ENCODE measurements around the gene CREB3L1. TPM values are rescaled to one million over a fixed set of nuclear protein-coding genes. Genes with fewer than 3 reads are reported as not detected.

CREB3L1 gene
- total and polyA plus RNA-seq, 2 donors (not counting 3 experiments of a cell fraction or from before 2014, with no cell fraction given) = 0.23 to 0.84 TPM

DNA sequence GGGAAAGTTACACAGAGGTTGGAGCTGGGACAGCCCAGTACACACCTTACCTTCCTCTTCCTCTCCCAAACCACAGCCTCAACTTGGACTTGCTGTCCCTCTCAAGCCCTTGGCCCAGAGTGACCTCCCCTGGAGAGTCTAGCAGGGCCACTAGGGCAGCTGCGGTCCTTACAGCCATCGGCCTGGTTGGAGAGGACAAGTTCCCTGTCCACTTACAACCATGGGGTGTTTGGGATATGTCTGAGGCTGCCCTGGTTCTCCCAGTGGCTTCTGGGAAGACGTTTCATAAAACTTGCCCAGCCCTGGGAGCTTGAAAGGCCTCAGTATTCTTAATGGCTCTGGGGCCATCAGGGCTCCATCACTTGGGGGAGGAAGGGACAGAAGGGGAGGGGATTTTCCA lies 56.7 kb downstream of the CREB3L1 start:
- FAIRE-seq (no peak), DNase-seq (ENCODE audit: low read depth, low spot score) (no peak)
- H2AFZ ChIP-seq (ENCODE audit: low read depth, low read length) = no peak overlapping the region
- ChIA-PET CTCF (interaction anchor here (1.0 to 1.5 kb wide), 3 partner anchors 8 to 23 kb away, joined by 3 to 5 read pairs (median 5); partner anchors contain the start of gene DGKZ), POLR2A (interaction anchor here (1.0 kb wide), 1 partner anchor 10 kb away, joined by 4 read pairs; no protein-coding TSS in a partner anchor)
- H3K9ac ChIP-seq (replicated peaks; ENCODE audit: extremely low read depth, insufficient read depth, low read length) = no peak overlapping the region
- H3K27me3 ChIP-seq (ENCODE audit: control insufficient read depth in 2 of 2, insufficient read depth in 2 of 2, low read length in 2 of 2) = peaks cover 46 to 48% of the 10 kb centered on the region in 2 experiments
- no peak overlapping the region for H3K4me3 ChIP-seq (replicated peaks in 1 of 3; ENCODE audit: insufficient read depth in 1 of 3, low read depth in 1 of 3, low read length in 3 of 3)
- H3K4me2 ChIP-seq (ENCODE audit: insufficient read depth, low read length) = no peak overlapping the region
- peaks cover 3% of the 10 kb centered on the region for H3K4me1 ChIP-seq (ENCODE audit: control insufficient read depth, extremely low read depth, insufficient read depth, low read length)
- H4K20me1 ChIP-seq (replicated peaks; ENCODE audit: control insufficient read depth, extremely low read depth, insufficient read depth, low read length) = no peaks in the 10 kb centered on the region
- H3K9me1 ChIP-seq (replicated peaks; ENCODE audit: control insufficient read depth, extremely low read depth, insufficient read depth, low read length) = no peaks in the 10 kb centered on the region
- H3K27ac ChIP-seq (ENCODE audit: insufficient read depth, low read depth, low read length) = no peak overlapping the region
- H3K9me3 ChIP-seq (replicated peaks; ENCODE audit: control insufficient read depth, insufficient read depth, low read length) = no peaks in the 10 kb centered on the region
- H3K36me3 ChIP-seq (ENCODE audit: control insufficient read depth in 2 of 2, extremely low read depth in 1 of 2, insufficient read depth in 2 of 2, low read length in 2 of 2) = no peaks in the 10 kb centered on the region
- H3K79me2 ChIP-seq (ENCODE audit: control insufficient read depth, insufficient read depth, low read length) = no peaks in the 10 kb centered on the region
- intact Hi-C loops (cut with micrococcal nuclease) = no loop called here
- TF ChIP-seq, protein P1, sequence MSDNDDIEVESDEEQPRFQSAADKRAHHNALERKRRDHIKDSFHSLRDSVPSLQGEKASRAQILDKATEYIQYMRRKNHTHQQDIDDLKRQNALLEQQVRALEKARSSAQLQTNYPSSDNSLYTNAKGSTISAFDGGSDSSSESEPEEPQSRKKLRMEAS (IDR thresholded peaks at IDR 0.05; ENCODE audit: insufficient read depth, insufficient read length) = no peak
- TF ChIP-seq JUN (IDR thresholded peaks at IDR 0.05; ENCODE audit: borderline replicate concordance, insufficient read depth, insufficient read length, low read depth) (no peak), GATA2 (IDR thresholded peaks at IDR 0.05; ENCODE audit: insufficient read depth, insufficient read length, low read depth, low read length) (no peak), POLR2AphosphoS5 (IDR thresholded peaks at IDR 0.05; ENCODE audit: insufficient read depth, low read depth, low read length) (no peak), EZH2 (IDR thresholded peaks at IDR 0.05; ENCODE audit: borderline replicate concordance, low read depth, low read length, severe bottlenecking) (no peak), FOS (IDR thresholded peaks at IDR 0.05; ENCODE audit: borderline replicate concordance, insufficient read depth, low read length) (no peak), MYC (IDR thresholded peaks at IDR 0.05; ENCODE audit: low read depth, low read length) (no peak), POLR2A (IDR thresholded peaks at IDR 0.05; ENCODE audit: low read depth, low read length) (no peak)
- TF ChIP-seq, protein P2, sequence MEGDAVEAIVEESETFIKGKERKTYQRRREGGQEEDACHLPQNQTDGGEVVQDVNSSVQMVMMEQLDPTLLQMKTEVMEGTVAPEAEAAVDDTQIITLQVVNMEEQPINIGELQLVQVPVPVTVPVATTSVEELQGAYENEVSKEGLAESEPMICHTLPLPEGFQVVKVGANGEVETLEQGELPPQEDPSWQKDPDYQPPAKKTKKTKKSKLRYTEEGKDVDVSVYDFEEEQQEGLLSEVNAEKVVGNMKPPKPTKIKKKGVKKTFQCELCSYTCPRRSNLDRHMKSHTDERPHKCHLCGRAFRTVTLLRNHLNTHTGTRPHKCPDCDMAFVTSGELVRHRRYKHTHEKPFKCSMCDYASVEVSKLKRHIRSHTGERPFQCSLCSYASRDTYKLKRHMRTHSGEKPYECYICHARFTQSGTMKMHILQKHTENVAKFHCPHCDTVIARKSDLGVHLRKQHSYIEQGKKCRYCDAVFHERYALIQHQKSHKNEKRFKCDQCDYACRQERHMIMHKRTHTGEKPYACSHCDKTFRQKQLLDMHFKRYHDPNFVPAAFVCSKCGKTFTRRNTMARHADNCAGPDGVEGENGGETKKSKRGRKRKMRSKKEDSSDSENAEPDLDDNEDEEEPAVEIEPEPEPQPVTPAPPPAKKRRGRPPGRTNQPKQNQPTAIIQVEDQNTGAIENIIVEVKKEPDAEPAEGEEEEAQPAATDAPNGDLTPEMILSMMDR (IDR thresholded peaks at IDR 0.05; ENCODE audit: extremely low read depth in 1 of 2, insufficient read depth in 1 of 2, low read depth in 1 of 2, low read length in 2 of 2) = no peak
- BruUV-seq (replicated peaks) = no TSS peak
- dilution Hi-C loops (cut with MboI; ENCODE audit: extremely low pct_ligation_motif_present, low sequenced_read_pairs) = no loop called here

Measured in endothelial cell of umbilical vein (primary cell).